CD4-positive, CD25-positive, alpha-beta regulatory T cell (primary cell): ENCODE results near the gene CFAP20DC. TPM values are rescaled to one million over a fixed set of nuclear protein-coding genes. Genes with fewer than 3 reads are reported as not detected.
"Not testable (repeated sequence)": the region's sequence is repeated elsewhere in the genome, so short reads cannot be mapped to it uniquely, and the experiment has no call there.

Experiments
- ATAC-seq, 2 donors: fragments of 150-1000 bp; cut with Tn5 transposase; one replicate each; pipeline ENCODE4 v1.10.0; 2021; ENCODE audit warnings: low read depth in 2 of 2, moderate number of reproducible peaks in 2 of 2, moderate library complexity in 1 of 2
- DNase-seq, 3 donors: peaks; one replicate each; pipeline versions ENCODE4 v3.0.0 to v3.0.0-alpha.2; 2012 to 2022; ENCODE audit warnings: mixed read lengths in 1 of 3
- H3K27ac ChIP-seq: one replicate; pipeline ENCODE4 v1.7.0; 2013; ENCODE audit warnings: mild to moderate bottlenecking, low read length; ENCODE audit not compliant: insufficient read depth, poor library complexity, severe bottlenecking
- H3K27me3 ChIP-seq: one replicate; pipeline ENCODE4 v1.7.0; 2013; ENCODE audit warnings: low read length; ENCODE audit not compliant: control insufficient read depth, insufficient read depth
- H3K36me3 ChIP-seq: one replicate; pipeline ENCODE4 v1.7.0; 2013; ENCODE audit warnings: mild to moderate bottlenecking, low read length, moderate library complexity; ENCODE audit not compliant: control insufficient read depth, insufficient read depth
- H3K4me1 ChIP-seq: 2 replicates; pipeline ENCODE4 v1.7.0; 2013; ENCODE audit warnings: mild to moderate bottlenecking, low read length; ENCODE audit not compliant: insufficient read depth, control insufficient read depth, poor library complexity, severe bottlenecking
- H3K4me3 ChIP-seq: one replicate; pipeline ENCODE4 v1.7.0; 2013; ENCODE audit warnings: low read depth, mild to moderate bottlenecking, low read length, moderate library complexity
- H3K9me3 ChIP-seq, 2 experiments: 1 replicate in 1 of 2; 2 replicates in 1 of 2; pipeline ENCODE4 v1.7.0; 2013; ENCODE audit warnings: low read length in 2 of 2, mild to moderate bottlenecking in 1 of 2, moderate library complexity in 1 of 2; ENCODE audit not compliant: control insufficient read depth in 2 of 2
- H3K27ac Mint-ChIP-seq, 3 donors: one replicate each; pipeline ENCODE4 v1.8.0; 2020 to 2022; ENCODE audit warnings: mild to moderate bottlenecking in 3 of 3, mixed read lengths in 3 of 3, moderate library complexity in 2 of 3
- H3K27me3 Mint-ChIP-seq: one replicate; pipeline ENCODE4 v1.8.0; 2022; ENCODE audit warnings: mild to moderate bottlenecking, mixed read lengths
- H3K36me3 Mint-ChIP-seq: one replicate; pipeline ENCODE4 v1.8.0; 2020; ENCODE audit warnings: mixed read lengths
- H3K4me1 Mint-ChIP-seq, 4 donors: one replicate each; pipeline ENCODE4 v1.8.0; 2020 to 2022; ENCODE audit warnings: mixed read lengths in 4 of 4, mild to moderate bottlenecking in 1 of 4
- H3K4me3 Mint-ChIP-seq, 4 donors: one replicate each; pipeline ENCODE4 v1.8.0; 2020 to 2022; ENCODE audit warnings: mild to moderate bottlenecking in 4 of 4, mixed read lengths in 4 of 4, moderate library complexity in 3 of 4
- H3K9me3 Mint-ChIP-seq, 7 donors: one replicate each; pipeline ENCODE4 v1.8.0; 2020 to 2022; ENCODE audit warnings: mixed read lengths in 7 of 7, mild to moderate bottlenecking in 3 of 7, moderate library complexity in 2 of 7
- polyA plus RNA-seq, 4 donors: library from polyadenylated mRNA; unstranded; fragments of 300-500 nt; fragmentation: Illumina TruSeq; gene quantifications; one replicate each; pipeline ENCODE4 v1.2.3, GENCODE V29; 2021
- total RNA-seq: library from RNA; stranded (reverse); gene quantifications from one replicate; pipeline ENCODE4 v1.2.3, GENCODE V29; 2022

The CFAP20DC gene
- total and polyA plus RNA-seq, 5 donors from 2014 or later: 0.10 to 0.56 (median 0.32) TPM

- Mint-ChIP-seq H3K27me3 (no peaks in the 10 kb centered on the region), H3K4me3 (no peak overlapping the region), H3K36me3 (no peaks in the 10 kb centered on the region), H3K9me3 (peaks cover 0 to 3% (median 0%) of the 10 kb centered on the region in 7 donors), H3K27ac (no peak overlapping the region), H3K4me1 (no peaks in the 10 kb centered on the region)
- DNase-seq (no peak), ATAC-seq (no peak)
- Histone ChIP-seq H3K27me3 (no peaks in the 10 kb centered on the region), H3K9me3 (no peaks in the 10 kb centered on the region), H3K27ac (no peak overlapping the region), H3K36me3 (no peaks in the 10 kb centered on the region), H3K4me1 (no peaks in the 10 kb centered on the region), H3K4me3 (no peak overlapping the region)
These were observed 60.7 kb downstream of the CFAP20DC start for GRCh38 chr3:58989163-58989562.

- Histone ChIP-seq H3K4me1 (no peaks in the 10 kb centered on the region), H3K27me3 (no peaks in the 10 kb centered on the region), H3K4me3 (no peak overlapping the region), H3K27ac (no peak overlapping the region), H3K9me3 (no peaks in the 10 kb centered on the region), H3K36me3 (no peaks in the 10 kb centered on the region)
- DNase-seq (no peak), ATAC-seq (no peak)
- no peak overlapping the region for H3K4me3 Mint-ChIP-seq
- peaks cover 0 to 3% (median 0%) of the 10 kb centered on the region in 7 donors for H3K9me3 Mint-ChIP-seq
- H3K27ac Mint-ChIP-seq: no peak overlapping the region
- H3K4me1 Mint-ChIP-seq: no peaks in the 10 kb centered on the region
- H3K27me3 Mint-ChIP-seq: no peaks in the 10 kb centered on the region
- H3K36me3 Mint-ChIP-seq: no peaks in the 10 kb centered on the region
These were observed 61.8 kb downstream of the CFAP20DC start for GRCh38 chr3:58988041-58988440.

GRCh38 chr3:58986654-58987053 lies 63.2 kb downstream of the CFAP20DC start:
- no peak for ATAC-seq
- Mint-ChIP-seq H3K36me3 (no peaks in the 10 kb centered on the region), H3K9me3 (peaks cover 0 to 3% (median 0%) of the 10 kb centered on the region in 7 donors), H3K27me3 (no peaks in the 10 kb centered on the region), H3K4me1 (no peaks in the 10 kb centered on the region), H3K4me3 (no peak overlapping the region), H3K27ac (no peak overlapping the region)
- DNase-seq: no peak
- Histone ChIP-seq H3K4me3 (no peak overlapping the region), H3K9me3 (no peaks in the 10 kb centered on the region), H3K36me3 (no peaks in the 10 kb centered on the region), H3K4me1 (no peaks in the 10 kb centered on the region), H3K27me3 (no peaks in the 10 kb centered on the region), H3K27ac (no peak overlapping the region)

GRCh38 chr3:58979840-58980239 lies 70.0 kb downstream of the CFAP20DC start:
- no peaks in the 10 kb centered on the region for H3K9me3 ChIP-seq
- H3K27ac ChIP-seq: no peak overlapping the region
- Mint-ChIP-seq H3K27ac (no peak overlapping the region), H3K9me3 (peaks cover 0 to 3% (median 0%) of the 10 kb centered on the region in 7 donors), H3K4me3 (no peak overlapping the region), H3K36me3 (no peaks in the 10 kb centered on the region), H3K27me3 (no peaks in the 10 kb centered on the region), H3K4me1 (no peaks in the 10 kb centered on the region)
- peaks cover 1% of the 10 kb centered on the region for H3K27me3 ChIP-seq
- DNase-seq (no peak), ATAC-seq (no peak)
- no peak overlapping the region for H3K4me3 ChIP-seq
- H3K36me3 ChIP-seq: no peaks in the 10 kb centered on the region
- no peaks in the 10 kb centered on the region for H3K4me1 ChIP-seq

GRCh38 chr3:58973796-58974195 lies 76.0 kb downstream of the CFAP20DC start:
- no peak overlapping the region for H3K27ac Mint-ChIP-seq
- H3K9me3 Mint-ChIP-seq: peaks cover 0 to 3% (median 0%) of the 10 kb centered on the region in 7 donors
- H3K4me3 Mint-ChIP-seq: no peak overlapping the region

GRCh38 chr3:58967866-58968265 lies 82.0 kb downstream of the CFAP20DC start:
- not testable (repeated sequence) for H3K27ac Mint-ChIP-seq, DNase-seq, H3K27me3 ChIP-seq, H3K36me3 Mint-ChIP-seq, H3K4me1 Mint-ChIP-seq, H3K27me3 Mint-ChIP-seq, H3K36me3 ChIP-seq, H3K4me3 Mint-ChIP-seq, H3K9me3 ChIP-seq, H3K27ac ChIP-seq, H3K9me3 Mint-ChIP-seq, H3K4me1 ChIP-seq, ATAC-seq, H3K4me3 ChIP-seq

More at GRCh38 chr3:58973796-58974195, 76.0 kb downstream of the CFAP20DC start:
- no peaks in the 10 kb centered on the region for H3K36me3 Mint-ChIP-seq
- ATAC-seq: no peak
- no peaks in the 10 kb centered on the region for H3K27me3 Mint-ChIP-seq
- H3K4me1 ChIP-seq: no peaks in the 10 kb centered on the region
- no peak overlapping the region for H3K27ac ChIP-seq
- no peaks in the 10 kb centered on the region for H3K9me3 ChIP-seq
- no peaks in the 10 kb centered on the region for H3K4me1 Mint-ChIP-seq
- peaks cover 1% of the 10 kb centered on the region for H3K27me3 ChIP-seq
- no peak overlapping the region for H3K4me3 ChIP-seq
- H3K36me3 ChIP-seq: no peaks in the 10 kb centered on the region
- DNase-seq: no peak

- Mint-ChIP-seq H3K27me3 (peaks cover 4% of the 10 kb centered on the region), H3K27ac (no peak overlapping the region), H3K4me1 (no peaks in the 10 kb centered on the region), H3K4me3 (no peak overlapping the region), H3K36me3 (no peaks in the 10 kb centered on the region), H3K9me3 (peaks cover 0 to 6% (median 0%) of the 10 kb centered on the region in 7 donors)
- no peaks in the 10 kb centered on the region for H3K36me3 ChIP-seq
- no peaks in the 10 kb centered on the region for H3K27me3 ChIP-seq
- ATAC-seq: no peak
- H3K4me1 ChIP-seq: no peaks in the 10 kb centered on the region
- H3K27ac ChIP-seq: no peak overlapping the region
- H3K9me3 ChIP-seq: no peaks in the 10 kb centered on the region
- DNase-seq: no peak
- no peak overlapping the region for H3K4me3 ChIP-seq
These were observed 84.0 kb downstream of the CFAP20DC start for GRCh38 chr3:58965865-58966264.

- no peak overlapping the region for H3K4me3 ChIP-seq
- H3K27me3 ChIP-seq: no peaks in the 10 kb centered on the region
- H3K9me3 ChIP-seq: no peaks in the 10 kb centered on the region
- no peaks in the 10 kb centered on the region for H3K36me3 ChIP-seq
- no peaks in the 10 kb centered on the region for H3K4me1 ChIP-seq
- H3K9me3 Mint-ChIP-seq: peaks cover 0 to 6% (median 0%) of the 10 kb centered on the region in 7 donors
- no peak for ATAC-seq
- no peak overlapping the region for H3K4me3 Mint-ChIP-seq
- H3K27ac ChIP-seq: no peak overlapping the region
- H3K4me1 Mint-ChIP-seq: no peaks in the 10 kb centered on the region
- H3K27me3 Mint-ChIP-seq: peaks cover 4% of the 10 kb centered on the region
- H3K27ac Mint-ChIP-seq: no peak overlapping the region
- no peak for DNase-seq
- no peaks in the 10 kb centered on the region for H3K36me3 Mint-ChIP-seq
These were observed 85.8 kb downstream of the CFAP20DC start for GRCh38 chr3:58963928-58964503.
